HG02642 (cell line): ENCODE data around the gene HEPHL1.

Experiments used
- ATAC-seq: cut with Tn5 transposase; IDR thresholded peaks from one replicate; pipeline ENCODE4 v1.9.1; 2021; ENCODE audit warnings: mild to moderate bottlenecking; ENCODE audit not compliant: unreplicated experiment, poor library complexity

The HEPHL1 gene

GRCh38 chr11:94127638-94128037 lies 106.5 kb downstream of the HEPHL1 start:
- no peak for ATAC-seq

- ATAC-seq = peak; percentile 24
Observed at GRCh38 chr11:94128291-94128745, 107.2 kb downstream of the HEPHL1 start.

- ATAC-seq = peak; percentile 88
Observed at GRCh38 chr11:94128746-94129511, 107.8 kb downstream of the HEPHL1 start, which contains the start of gene PANX1. TSS of gene PANX1 (plus strand) at chr11:94128841. CDS start at chr11:94129313, 472 bp downstream.

- ATAC-seq = no peak
Observed at GRCh38 chr11:94129512-94130297, 108.6 kb downstream of the HEPHL1 start.

GRCh38 chr11:94130298-94131046 lies 109.3 kb downstream of the HEPHL1 start:
- no peak for ATAC-seq

- ATAC-seq = no peak
Observed at GRCh38 chr11:94131047-94131717, 110.0 kb downstream of the HEPHL1 start.

GRCh38 chr11:94131718-94132115 lies 110.6 kb downstream of the HEPHL1 start:
- no peak for ATAC-seq

GRCh38 chr11:94132152-94132558 lies 111.0 kb downstream of the HEPHL1 start:
- no peak for ATAC-seq

- ATAC-seq = no peak
Observed at GRCh38 chr11:94132823-94133408, 111.8 kb downstream of the HEPHL1 start.

GRCh38 chr11:94133752-94134151 lies 112.6 kb downstream of the HEPHL1 start:
- ATAC-seq = no peak

GRCh38 chr11:94134651-94135512 lies 113.7 kb downstream of the HEPHL1 start:
- peak; percentile 66 for ATAC-seq

- no peak for ATAC-seq
Observed at GRCh38 chr11:94139416-94139815, 118.3 kb downstream of the HEPHL1 start.

- no peak for ATAC-seq
Observed at GRCh38 chr11:94140154-94140655, 119.1 kb downstream of the HEPHL1 start.

GRCh38 chr11:94141511-94142307 lies 120.6 kb downstream of the HEPHL1 start:
- no peak for ATAC-seq

GRCh38 chr11:94142308-94143281 lies 121.4 kb downstream of the HEPHL1 start:
- ATAC-seq = no peak

- ATAC-seq = no peak
Observed at GRCh38 chr11:94144216-94144615, 123.1 kb downstream of the HEPHL1 start.

GRCh38 chr11:94144664-94145063 lies 123.5 kb downstream of the HEPHL1 start:
- ATAC-seq = no peak
